CD4-positive, CD25-positive, alpha-beta regulatory T cell (primary cell): ENCODE measurements around the gene COPB2. TPM values are rescaled to one million over a fixed set of nuclear protein-coding genes. Genes with fewer than 3 reads are reported as not detected.

Source experiments
- ATAC-seq, 2 donors: fragments of 150-1000 bp; cut with Tn5 transposase; one replicate each; pipeline ENCODE4 v1.10.0; 2021; ENCODE audit warnings: low read depth in 2 of 2, moderate number of reproducible peaks in 2 of 2, moderate library complexity in 1 of 2
- DNase-seq, 3 donors: peaks; one replicate each; pipeline versions ENCODE4 v3.0.0 to v3.0.0-alpha.2; 2012 to 2022; ENCODE audit warnings: mixed read lengths in 1 of 3
- H3K27ac ChIP-seq: one replicate; pipeline ENCODE4 v1.7.0; 2013; ENCODE audit warnings: mild to moderate bottlenecking, low read length; ENCODE audit not compliant: insufficient read depth, poor library complexity, severe bottlenecking
- H3K27me3 ChIP-seq: one replicate; pipeline ENCODE4 v1.7.0; 2013; ENCODE audit warnings: low read length; ENCODE audit not compliant: control insufficient read depth, insufficient read depth
- H3K36me3 ChIP-seq: one replicate; pipeline ENCODE4 v1.7.0; 2013; ENCODE audit warnings: mild to moderate bottlenecking, low read length, moderate library complexity; ENCODE audit not compliant: control insufficient read depth, insufficient read depth
- H3K4me1 ChIP-seq: 2 replicates; pipeline ENCODE4 v1.7.0; 2013; ENCODE audit warnings: mild to moderate bottlenecking, low read length; ENCODE audit not compliant: insufficient read depth, control insufficient read depth, poor library complexity, severe bottlenecking
- H3K4me3 ChIP-seq: one replicate; pipeline ENCODE4 v1.7.0; 2013; ENCODE audit warnings: low read depth, mild to moderate bottlenecking, low read length, moderate library complexity
- H3K9me3 ChIP-seq, 2 experiments: 1 replicate in 1 of 2; 2 replicates in 1 of 2; pipeline ENCODE4 v1.7.0; 2013; ENCODE audit warnings: low read length in 2 of 2, mild to moderate bottlenecking in 1 of 2, moderate library complexity in 1 of 2; ENCODE audit not compliant: control insufficient read depth in 2 of 2
- H3K27ac Mint-ChIP-seq, 3 donors: one replicate each; pipeline ENCODE4 v1.8.0; 2020 to 2022; ENCODE audit warnings: mild to moderate bottlenecking in 3 of 3, mixed read lengths in 3 of 3, moderate library complexity in 2 of 3
- H3K27me3 Mint-ChIP-seq: one replicate; pipeline ENCODE4 v1.8.0; 2022; ENCODE audit warnings: mild to moderate bottlenecking, mixed read lengths
- H3K36me3 Mint-ChIP-seq: one replicate; pipeline ENCODE4 v1.8.0; 2020; ENCODE audit warnings: mixed read lengths
- H3K4me1 Mint-ChIP-seq, 4 donors: one replicate each; pipeline ENCODE4 v1.8.0; 2020 to 2022; ENCODE audit warnings: mixed read lengths in 4 of 4, mild to moderate bottlenecking in 1 of 4
- H3K4me3 Mint-ChIP-seq, 4 donors: one replicate each; pipeline ENCODE4 v1.8.0; 2020 to 2022; ENCODE audit warnings: mild to moderate bottlenecking in 4 of 4, mixed read lengths in 4 of 4, moderate library complexity in 3 of 4
- H3K9me3 Mint-ChIP-seq, 7 donors: one replicate each; pipeline ENCODE4 v1.8.0; 2020 to 2022; ENCODE audit warnings: mixed read lengths in 7 of 7, mild to moderate bottlenecking in 3 of 7, moderate library complexity in 2 of 7
- polyA plus RNA-seq, 4 donors: library from polyadenylated mRNA; unstranded; fragments of 300-500 nt; fragmentation: Illumina TruSeq; gene quantifications; one replicate each; pipeline ENCODE4 v1.2.3, GENCODE V29; 2021
- total RNA-seq: library from RNA; stranded (reverse); gene quantifications from one replicate; pipeline ENCODE4 v1.2.3, GENCODE V29; 2022

Gene COPB2
- total RNA-seq = 32.7 TPM
- polyA plus RNA-seq = 10 to 100 TPM; 63.6 to 80.6 (median 71.1) TPM

DNA sequence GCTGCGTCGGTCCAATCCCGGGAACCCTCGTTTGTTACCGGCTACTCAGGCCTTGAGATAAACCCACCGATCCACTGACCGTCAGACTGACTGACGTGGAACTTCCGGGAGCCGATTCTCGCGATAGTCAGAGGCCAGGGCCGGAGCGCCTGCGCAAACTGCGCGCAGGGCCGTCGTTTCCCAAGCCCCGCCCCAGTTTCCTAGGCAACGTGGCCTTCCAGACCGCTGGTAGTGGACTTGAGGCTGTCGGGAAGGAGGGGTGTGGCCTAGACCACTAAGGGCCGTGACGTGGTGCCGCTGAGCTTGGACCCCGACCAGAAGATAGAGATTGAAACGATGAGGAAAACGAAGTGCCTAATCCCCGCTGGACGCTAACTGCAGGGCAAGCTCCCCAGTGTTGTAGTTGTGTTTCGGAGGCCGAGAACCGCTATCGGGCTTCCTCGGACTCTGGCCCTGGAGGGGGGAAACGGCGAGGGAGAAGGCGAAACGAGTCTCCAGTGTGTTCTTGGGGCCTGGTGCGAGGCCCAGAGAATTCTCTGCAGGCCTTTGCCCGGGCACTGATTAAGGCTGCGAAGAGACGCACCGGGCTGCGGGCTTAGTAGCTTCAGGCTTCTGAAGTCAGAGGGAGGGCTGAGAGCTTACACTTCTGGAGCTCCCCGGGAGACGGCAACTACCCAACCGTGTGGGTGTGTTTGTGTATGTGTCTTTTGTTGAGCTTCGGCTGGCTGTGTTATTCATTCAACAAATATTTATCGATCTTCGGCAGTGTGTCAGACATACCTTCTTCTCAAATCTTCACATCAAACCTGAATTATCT, at the start of gene COPB2:
Gene COPB2, minus strand, starts transcription at position 96 of the 817 bp plus-strand sequence. CDS start 97 bp downstream, outside the sequence.
- peaks cover 29 to 53% (median 37%) of the 10 kb centered on the region in 4 donors for H3K4me1 Mint-ChIP-seq
- H3K9me3 Mint-ChIP-seq = peaks cover 0 to 1% (median 0%) of the 10 kb centered on the region in 7 donors
- H3K4me3 Mint-ChIP-seq = peak within 1 kb of the TSS; percentile 97 to 99 (median 98)
- Histone ChIP-seq H3K4me3 (peak within 1 kb of the TSS; percentile 99), H3K9me3 (no peaks in the 10 kb centered on the region), H3K36me3 (no peaks in the 10 kb centered on the region), H3K27me3 (peaks cover 2% of the 10 kb centered on the region), H3K4me1 (peaks cover 29% of the 10 kb centered on the region), H3K27ac (peak within 1 kb of the TSS; percentile 87)
- peak within 1 kb of the TSS; percentile 94 to 100 (median 98) for H3K27ac Mint-ChIP-seq
- DNase-seq (peak; percentile 89 to 94 (median 93)), ATAC-seq (peak; percentile 83 to 85)
- H3K27me3 Mint-ChIP-seq = peaks cover 11% of the 10 kb centered on the region
- H3K36me3 Mint-ChIP-seq = no peaks in the 10 kb centered on the region

DNA sequence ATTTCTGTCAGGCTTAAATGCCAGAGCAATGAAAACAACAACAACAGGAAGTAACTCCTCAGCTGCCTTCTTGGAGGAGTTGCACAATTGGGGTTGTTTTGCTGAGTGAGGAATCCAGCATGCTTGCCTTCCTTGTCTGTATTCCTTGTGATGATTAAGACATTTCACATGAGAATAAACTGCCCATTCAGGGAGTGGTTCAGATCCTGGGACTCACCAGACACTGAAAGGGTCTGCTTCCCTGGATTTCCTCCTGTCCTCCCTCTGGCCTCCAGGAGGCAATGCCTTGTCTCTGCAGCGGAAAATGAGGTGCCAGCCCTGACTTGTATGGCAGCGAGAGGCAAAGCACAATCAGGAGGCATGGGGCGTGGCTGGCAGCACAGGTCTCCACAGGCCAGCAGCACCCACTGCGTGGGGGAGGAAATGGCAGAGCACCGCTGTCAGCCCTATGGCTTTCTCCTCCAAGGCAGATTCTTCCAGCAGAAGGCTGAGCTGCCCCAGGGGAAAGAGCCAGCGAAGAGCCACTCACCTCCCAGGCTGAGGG, 45.4 kb upstream of the COPB2 start:
- no peaks in the 10 kb centered on the region for H3K9me3 ChIP-seq

DNA sequence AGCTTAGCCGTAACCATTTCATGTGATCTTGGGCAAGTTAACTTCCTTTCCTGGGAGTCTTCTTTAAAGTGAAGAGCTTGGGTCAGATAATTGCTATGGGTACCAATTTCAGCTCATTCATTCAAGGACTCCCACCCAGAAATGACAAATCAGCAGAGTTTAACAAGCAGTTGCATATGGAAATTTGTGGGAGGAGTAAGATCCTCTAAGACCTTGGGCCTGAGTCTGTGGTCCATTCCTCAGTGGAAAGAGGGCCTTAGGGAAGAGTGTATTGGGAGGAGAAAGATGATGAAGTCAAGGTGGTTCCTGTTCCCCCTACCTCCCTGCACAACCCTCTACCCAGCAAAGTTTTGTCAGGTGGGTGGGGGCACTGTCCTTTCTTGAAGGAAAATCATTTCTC, 44.8 kb upstream of the COPB2 start:
- Histone ChIP-seq H3K27ac (no peak overlapping the region), H3K36me3 (no peaks in the 10 kb centered on the region), H3K9me3 (no peaks in the 10 kb centered on the region), H3K4me3 (no peak overlapping the region), H3K27me3 (no peaks in the 10 kb centered on the region), H3K4me1 (no peaks in the 10 kb centered on the region)
- peaks cover 0 to 1% (median 0%) of the 10 kb centered on the region in 7 donors for H3K9me3 Mint-ChIP-seq
- H3K27ac Mint-ChIP-seq = no peak overlapping the region
- H3K4me3 Mint-ChIP-seq = no peak overlapping the region
- peaks cover 5% of the 10 kb centered on the region for H3K36me3 Mint-ChIP-seq
- no peak for DNase-seq
- no peak for ATAC-seq
- no peaks in the 10 kb centered on the region for H3K4me1 Mint-ChIP-seq
- peaks cover 9% of the 10 kb centered on the region for H3K27me3 Mint-ChIP-seq

More for the DNA sequence above, 45.4 kb upstream of the COPB2 start:
- H3K36me3 ChIP-seq = no peaks in the 10 kb centered on the region
- peaks cover 0 to 1% (median 0%) of the 10 kb centered on the region in 7 donors for H3K9me3 Mint-ChIP-seq
- no peak overlapping the region for H3K4me3 Mint-ChIP-seq
- DNase-seq = no peak
- H3K4me1 ChIP-seq = no peaks in the 10 kb centered on the region
- H3K27me3 ChIP-seq = no peaks in the 10 kb centered on the region
- H3K27me3 Mint-ChIP-seq = peaks cover 9% of the 10 kb centered on the region
- no peaks in the 10 kb centered on the region for H3K4me1 Mint-ChIP-seq
- H3K27ac Mint-ChIP-seq = no peak overlapping the region
- H3K36me3 Mint-ChIP-seq = peaks cover 5% of the 10 kb centered on the region
- no peak overlapping the region for H3K4me3 ChIP-seq
- no peak for ATAC-seq
- no peak overlapping the region for H3K27ac ChIP-seq

DNA sequence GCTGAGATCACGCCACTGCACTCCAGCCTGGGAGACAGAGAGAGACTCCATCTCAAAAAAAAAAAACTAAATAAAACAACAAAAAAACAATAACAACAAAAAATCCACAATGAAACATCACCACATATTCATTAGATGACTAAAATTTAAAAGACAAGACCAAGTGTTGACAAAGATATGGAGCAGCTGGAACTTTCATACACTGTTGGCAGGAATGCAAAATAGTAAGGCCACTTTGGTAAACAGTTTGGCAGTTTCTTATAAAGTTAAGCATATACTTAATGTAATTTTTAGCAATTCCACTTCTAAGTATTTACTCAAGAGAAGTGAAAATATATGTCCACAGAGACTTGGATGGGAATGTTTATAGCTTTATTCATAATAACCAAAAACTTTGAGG, 43.6 kb upstream of the COPB2 start:
- no peaks in the 10 kb centered on the region for H3K9me3 ChIP-seq
- no peak overlapping the region for H3K4me3 Mint-ChIP-seq
- peaks cover 5% of the 10 kb centered on the region for H3K36me3 Mint-ChIP-seq
- H3K36me3 ChIP-seq = no peaks in the 10 kb centered on the region
- H3K4me1 Mint-ChIP-seq = no peaks in the 10 kb centered on the region
- DNase-seq (no peak), ATAC-seq (no peak)
- peaks cover 0 to 1% (median 0%) of the 10 kb centered on the region in 7 donors for H3K9me3 Mint-ChIP-seq
- no peaks in the 10 kb centered on the region for H3K4me1 ChIP-seq
- no peaks in the 10 kb centered on the region for H3K27me3 ChIP-seq
- no peak overlapping the region for H3K27ac Mint-ChIP-seq
- peaks cover 9% of the 10 kb centered on the region for H3K27me3 Mint-ChIP-seq
- no peak overlapping the region for H3K4me3 ChIP-seq
- no peak overlapping the region for H3K27ac ChIP-seq

DNA sequence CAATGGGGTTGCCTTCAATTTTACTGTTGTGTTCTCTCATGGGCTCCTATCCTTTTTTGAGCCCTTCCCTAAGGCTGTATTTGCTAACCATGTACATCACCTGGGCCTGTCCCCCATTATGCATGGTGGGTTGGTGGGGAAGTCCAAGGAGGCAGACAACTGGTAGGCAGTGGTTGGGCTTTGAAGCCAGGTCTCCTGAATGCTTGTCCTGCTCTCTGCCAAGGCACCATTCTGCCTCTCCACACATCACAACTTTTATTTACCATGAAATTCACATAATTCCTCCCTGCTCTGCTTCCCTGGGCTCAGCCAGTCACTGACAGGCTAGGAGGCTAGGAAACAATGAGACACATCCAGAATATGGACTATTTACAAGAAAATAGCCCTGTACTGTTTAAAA, 41.0 kb upstream of the COPB2 start:
- H3K36me3 Mint-ChIP-seq = peaks cover 5% of the 10 kb centered on the region
- H3K27me3 Mint-ChIP-seq = peaks cover 4% of the 10 kb centered on the region
- H3K9me3 Mint-ChIP-seq = no peaks in the 10 kb centered on the region
- peaks cover 0 to 3% (median 0%) of the 10 kb centered on the region in 4 donors for H3K4me1 Mint-ChIP-seq
- peak overlapping the region in 1 of 3 donors; percentile 34 for H3K27ac Mint-ChIP-seq
- Histone ChIP-seq H3K4me1 (no peaks in the 10 kb centered on the region), H3K27ac (no peak overlapping the region), H3K9me3 (no peaks in the 10 kb centered on the region), H3K4me3 (no peak overlapping the region), H3K36me3 (no peaks in the 10 kb centered on the region), H3K27me3 (no peaks in the 10 kb centered on the region)
- H3K4me3 Mint-ChIP-seq = no peak overlapping the region
- no peak for DNase-seq
- ATAC-seq = no peak

DNA sequence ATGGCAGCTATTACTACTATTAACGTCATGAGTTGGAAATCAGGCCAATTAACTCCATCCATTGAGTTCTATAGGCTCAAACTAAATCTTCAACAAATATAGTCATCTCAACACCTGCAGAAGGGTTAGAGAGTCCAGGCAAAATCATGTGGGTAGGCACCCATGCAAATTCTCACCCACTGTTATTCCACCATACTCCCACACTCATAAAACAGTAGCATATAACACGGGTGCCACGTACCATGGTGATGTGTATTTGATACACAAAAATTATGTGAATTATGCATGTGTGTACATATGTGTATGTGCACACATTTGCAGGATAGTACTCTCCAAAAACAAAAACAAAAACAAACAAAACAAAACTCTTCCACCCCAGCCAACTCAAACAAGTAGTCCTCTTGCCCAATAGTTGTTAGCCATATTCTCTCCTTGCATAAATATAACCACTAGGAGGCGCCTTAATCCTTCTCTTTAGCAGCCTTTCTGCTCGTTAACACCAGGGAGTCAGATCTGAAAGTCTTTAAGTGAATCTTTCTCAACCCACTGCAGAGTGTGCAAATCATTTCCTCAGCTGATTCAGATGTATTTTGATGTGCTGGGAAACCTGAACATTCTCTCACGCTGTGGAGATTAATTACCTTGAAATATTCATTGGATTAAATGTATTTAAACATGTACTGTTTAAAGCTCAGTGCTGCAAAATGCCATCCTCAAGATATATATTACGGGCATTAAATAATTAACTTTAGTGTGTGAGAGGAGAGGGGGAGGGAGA, 38.0 kb upstream of the COPB2 start:
- Mint-ChIP-seq H3K4me3 (no peak overlapping the region), H3K27ac (no peak overlapping the region), H3K9me3 (peaks cover 0 to 4% (median 0%) of the 10 kb centered on the region in 7 donors), H3K4me1 (peaks cover 0 to 3% (median 0%) of the 10 kb centered on the region in 4 donors), H3K27me3 (no peaks in the 10 kb centered on the region), H3K36me3 (peaks cover 19% of the 10 kb centered on the region)
- Histone ChIP-seq H3K27ac (no peak overlapping the region), H3K36me3 (no peaks in the 10 kb centered on the region), H3K4me1 (no peaks in the 10 kb centered on the region), H3K9me3 (no peaks in the 10 kb centered on the region), H3K4me3 (no peak overlapping the region), H3K27me3 (no peaks in the 10 kb centered on the region)
- ATAC-seq (peak in 1 of 2 donors; percentile 31), DNase-seq (peak in 2 of 3 donors; percentile 45 to 68)

DNA sequence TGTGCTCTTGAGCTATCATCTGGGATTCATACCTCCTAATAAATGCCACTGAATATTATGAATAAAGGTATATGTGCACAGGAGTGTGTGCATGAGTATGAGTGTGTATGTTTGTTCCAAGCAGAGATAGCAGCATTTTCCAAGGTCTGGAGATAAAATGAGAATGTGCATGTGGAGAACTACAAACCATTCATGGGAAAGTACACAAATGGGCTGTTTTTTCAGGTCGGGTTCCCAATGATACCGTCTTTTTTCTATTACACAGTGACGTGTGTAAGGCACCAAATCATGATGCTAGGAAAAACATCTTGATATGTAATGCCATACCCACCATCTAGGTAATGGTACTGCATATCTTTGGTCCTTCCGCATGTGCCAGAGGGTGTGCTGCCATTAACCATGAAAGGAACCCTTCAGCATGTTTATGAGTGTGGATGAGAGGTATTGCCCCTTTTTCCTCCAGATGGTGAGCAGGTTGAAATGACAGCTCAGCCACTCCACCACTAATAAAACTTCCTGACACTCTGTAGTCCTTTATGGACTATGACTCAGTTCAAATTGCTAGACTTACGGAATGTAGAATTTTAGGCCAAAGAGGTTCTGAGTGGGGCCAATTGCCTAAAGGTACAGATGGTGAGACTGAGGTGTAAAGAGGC, 36.4 kb upstream of the COPB2 start:
- Mint-ChIP-seq H3K27ac (no peak overlapping the region), H3K27me3 (no peaks in the 10 kb centered on the region), H3K9me3 (peaks cover 0 to 4% (median 0%) of the 10 kb centered on the region in 7 donors), H3K4me1 (peaks cover 0 to 3% (median 0%) of the 10 kb centered on the region in 4 donors), H3K36me3 (peaks cover 14% of the 10 kb centered on the region), H3K4me3 (no peak overlapping the region)
- no peaks in the 10 kb centered on the region for H3K27me3 ChIP-seq
- DNase-seq (no peak), ATAC-seq (no peak)
- H3K36me3 ChIP-seq = no peaks in the 10 kb centered on the region
- H3K4me1 ChIP-seq = no peaks in the 10 kb centered on the region
- no peak overlapping the region for H3K27ac ChIP-seq
- H3K4me3 ChIP-seq = no peak overlapping the region
- no peaks in the 10 kb centered on the region for H3K9me3 ChIP-seq
